SU-DHL-6 (cell line): ENCODE data around the gene SIGLEC12.

Experiments
- EZH2phosphoT487 ChIP-seq: fragments of 200-600 bp; sonication (generic), shearing (Covaris generic); conservative IDR thresholded peaks from 2 replicates; pipeline ENCODE4 v1.6.1; 2018; ENCODE audit warnings: mild to moderate bottlenecking, antibody characterized with exemption, low read length, moderate library complexity, mixed read lengths
- TF ChIP-seq, protein P1 (sequence below): fragments of 200-600 bp; sonication (generic); IDR thresholded peaks from one replicate; pipeline ENCODE4 v1.5.1; 2017; ENCODE audit warnings: antibody characterized with exemption, mild to moderate bottlenecking, low read length, moderate library complexity; ENCODE audit not compliant: insufficient read depth, poor library complexity, severe bottlenecking

DNA sequence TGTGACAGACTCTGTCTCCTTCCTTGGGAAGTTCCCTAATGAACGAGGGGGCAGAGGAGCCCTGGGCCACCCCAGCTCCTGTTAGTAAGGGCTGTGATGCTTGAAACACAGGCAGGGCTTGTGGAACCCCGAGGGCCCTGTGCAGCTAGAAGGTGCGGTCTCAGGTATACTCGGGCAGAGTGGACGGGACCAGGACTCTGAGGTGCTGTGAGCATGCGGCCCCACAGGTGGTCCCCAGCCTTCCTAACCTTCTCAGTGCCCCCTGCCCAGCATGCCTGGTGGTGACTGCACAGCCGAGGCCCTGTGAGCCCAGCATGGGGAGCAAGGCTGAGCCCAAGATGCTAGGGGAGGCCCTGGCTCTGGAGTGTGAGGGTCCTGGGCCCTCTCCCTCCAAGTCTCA is 39.3 kb downstream of the SIGLEC12 start:
- TF ChIP-seq, protein P1, sequence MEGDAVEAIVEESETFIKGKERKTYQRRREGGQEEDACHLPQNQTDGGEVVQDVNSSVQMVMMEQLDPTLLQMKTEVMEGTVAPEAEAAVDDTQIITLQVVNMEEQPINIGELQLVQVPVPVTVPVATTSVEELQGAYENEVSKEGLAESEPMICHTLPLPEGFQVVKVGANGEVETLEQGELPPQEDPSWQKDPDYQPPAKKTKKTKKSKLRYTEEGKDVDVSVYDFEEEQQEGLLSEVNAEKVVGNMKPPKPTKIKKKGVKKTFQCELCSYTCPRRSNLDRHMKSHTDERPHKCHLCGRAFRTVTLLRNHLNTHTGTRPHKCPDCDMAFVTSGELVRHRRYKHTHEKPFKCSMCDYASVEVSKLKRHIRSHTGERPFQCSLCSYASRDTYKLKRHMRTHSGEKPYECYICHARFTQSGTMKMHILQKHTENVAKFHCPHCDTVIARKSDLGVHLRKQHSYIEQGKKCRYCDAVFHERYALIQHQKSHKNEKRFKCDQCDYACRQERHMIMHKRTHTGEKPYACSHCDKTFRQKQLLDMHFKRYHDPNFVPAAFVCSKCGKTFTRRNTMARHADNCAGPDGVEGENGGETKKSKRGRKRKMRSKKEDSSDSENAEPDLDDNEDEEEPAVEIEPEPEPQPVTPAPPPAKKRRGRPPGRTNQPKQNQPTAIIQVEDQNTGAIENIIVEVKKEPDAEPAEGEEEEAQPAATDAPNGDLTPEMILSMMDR: no peak
- no peak for TF ChIP-seq EZH2phosphoT487
